ENCODE data around the gene TMEM171.
A peak's percentile ranks its signal among the peaks of the same experiment; 100 is the strongest.

The TMEM171 gene, protein sequence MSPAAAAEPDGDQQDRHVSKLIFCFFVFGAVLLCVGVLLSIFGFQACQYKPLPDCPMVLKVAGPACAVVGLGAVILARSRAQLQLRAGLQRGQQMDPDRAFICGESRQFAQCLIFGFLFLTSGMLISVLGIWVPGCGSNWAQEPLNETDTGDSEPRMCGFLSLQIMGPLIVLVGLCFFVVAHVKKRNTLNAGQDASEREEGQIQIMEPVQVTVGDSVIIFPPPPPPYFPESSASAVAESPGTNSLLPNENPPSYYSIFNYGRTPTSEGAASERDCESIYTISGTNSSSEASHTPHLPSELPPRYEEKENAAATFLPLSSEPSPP

DNA sequence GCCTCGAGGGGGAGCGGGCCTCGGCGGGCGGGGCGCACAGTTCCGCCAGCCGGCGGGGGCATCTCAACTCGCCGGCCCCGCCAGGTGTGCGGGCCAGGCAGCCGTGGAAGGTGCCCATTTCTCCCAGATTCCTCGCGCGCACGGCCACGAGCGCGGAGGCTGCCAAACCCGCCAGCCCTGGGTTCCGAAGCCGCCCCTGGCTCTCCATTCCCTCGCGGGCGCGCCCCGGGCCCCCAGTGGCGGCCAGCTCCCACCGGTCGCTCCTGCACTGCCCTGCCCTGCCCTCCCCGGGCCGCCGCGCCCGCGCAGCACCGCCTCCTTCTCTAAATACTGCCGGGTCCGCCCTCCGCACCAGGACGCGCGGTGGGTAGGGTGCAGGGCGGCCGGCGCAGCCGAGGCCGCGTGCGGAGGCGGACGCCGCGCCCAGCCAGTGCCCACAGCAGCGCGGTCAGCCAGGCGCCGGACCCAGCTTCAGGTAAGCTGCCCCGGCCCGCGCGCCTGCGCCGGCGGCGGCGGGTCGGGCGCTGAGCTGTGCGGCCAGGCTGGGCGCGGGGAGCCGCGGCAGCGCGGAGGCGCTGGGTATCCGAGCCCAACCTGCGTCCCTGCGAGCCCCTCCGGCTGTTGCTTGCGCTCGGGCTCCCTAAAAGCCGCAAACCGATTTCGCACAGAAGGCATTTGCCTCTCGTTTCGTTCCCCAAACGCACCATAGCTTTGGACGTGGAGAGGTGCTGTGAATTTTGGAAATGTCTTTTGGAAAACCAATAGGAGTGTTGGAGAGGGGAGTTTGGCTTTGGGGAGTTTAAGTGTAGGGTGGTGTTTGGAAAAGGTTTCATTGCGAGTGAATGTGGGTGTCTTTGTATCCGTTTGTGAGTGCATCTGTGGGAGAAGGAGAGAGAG is at the start of gene TMEM171:
TMEM171 (plus strand) TSS at position 354 of the 897 bp plus-strand sequence. CDS start 2,799 bp downstream, outside the sequence.
- no peaks in the 10 kb centered on the region for H3K36me3 Mint-ChIP-seq (ENCODE audit: low read depth)
- peaks cover 76% of the 10 kb centered on the region for H3K27me3 Mint-ChIP-seq
- H3K27ac Mint-ChIP-seq = no peak within 1 kb of the TSS
- no peaks in the 10 kb centered on the region for H3K9me3 Mint-ChIP-seq
- peak within 1 kb of the TSS; percentile 46 for H3K4me3 Mint-ChIP-seq
- peaks cover 33% of the 10 kb centered on the region for H3K4me1 Mint-ChIP-seq (ENCODE audit: low read depth)

DNA sequence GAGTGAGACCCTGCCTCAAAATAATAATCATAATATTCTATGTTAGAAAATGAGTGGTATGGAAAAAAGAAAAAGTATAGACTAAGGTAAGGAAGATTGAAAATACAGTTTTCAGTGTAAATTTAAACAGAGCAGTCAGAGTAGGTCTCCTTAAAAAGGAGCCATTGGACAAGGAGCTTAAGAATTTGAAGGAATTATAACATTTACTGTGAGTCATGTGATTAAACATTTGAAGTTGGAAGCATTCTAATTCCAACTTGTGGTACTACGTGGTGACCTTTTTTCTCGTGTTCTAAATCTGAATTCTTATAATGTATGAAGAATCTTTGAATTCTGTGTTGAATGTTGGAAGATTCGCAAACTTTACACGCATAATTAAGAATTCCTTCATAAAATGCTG is 39.3 kb upstream of the TMEM171 start:
- Mint-ChIP-seq H3K9me3 (no peaks in the 10 kb centered on the region), H3K27me3 (peaks cover 7% of the 10 kb centered on the region), H3K36me3 (ENCODE audit: low read depth) (no peaks in the 10 kb centered on the region), H3K27ac (no peak overlapping the region), H3K4me1 (ENCODE audit: low read depth) (no peaks in the 10 kb centered on the region), H3K4me3 (no peak overlapping the region)

DNA sequence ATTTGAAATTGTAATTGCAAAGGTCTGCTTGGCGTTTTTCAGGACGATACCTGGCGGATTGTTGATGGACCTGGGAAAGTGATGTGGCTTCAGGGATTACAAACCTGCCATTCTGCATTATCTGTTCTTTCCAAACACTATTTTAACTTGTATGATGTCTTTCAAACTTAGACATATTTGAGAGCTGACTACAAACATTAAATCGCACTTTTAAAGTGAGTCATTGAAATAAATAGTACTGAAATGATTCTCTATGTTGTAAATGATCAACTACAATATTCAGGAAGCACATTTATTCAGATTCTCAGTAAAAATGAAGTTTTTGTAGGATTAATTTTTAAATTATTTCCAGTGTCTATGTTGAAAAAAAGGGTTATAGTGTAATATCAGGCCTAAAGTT is 32.3 kb upstream of the TMEM171 start:
- no peak overlapping the region for H3K27ac Mint-ChIP-seq
- H3K4me1 Mint-ChIP-seq (ENCODE audit: low read depth) = no peaks in the 10 kb centered on the region
- H3K27me3 Mint-ChIP-seq = peaks cover 7% of the 10 kb centered on the region
- no peak overlapping the region for H3K4me3 Mint-ChIP-seq
- no peaks in the 10 kb centered on the region for H3K9me3 Mint-ChIP-seq
- no peaks in the 10 kb centered on the region for H3K36me3 Mint-ChIP-seq (ENCODE audit: low read depth)

DNA sequence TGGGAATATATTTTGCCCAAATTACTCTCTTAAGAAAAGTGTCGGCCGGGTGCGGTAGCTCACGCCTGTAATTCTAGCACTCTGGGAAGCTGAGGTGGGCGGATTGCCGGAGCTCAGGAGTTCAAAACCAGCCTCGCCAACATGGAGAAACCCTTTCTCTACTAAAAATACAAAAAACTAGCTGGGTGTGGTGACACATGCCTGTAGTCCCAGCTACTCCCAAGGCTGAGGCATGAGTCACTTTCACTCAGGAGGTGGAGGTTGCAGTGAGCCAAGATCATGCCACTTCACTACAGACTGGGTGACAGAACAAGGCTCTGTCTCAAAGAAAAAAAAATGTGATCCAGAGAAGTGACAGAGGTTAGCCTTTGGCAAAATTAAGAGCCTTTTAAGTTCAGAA is 26.4 kb upstream of the TMEM171 start:
- Mint-ChIP-seq H3K9me3 (no peaks in the 10 kb centered on the region), H3K36me3 (ENCODE audit: low read depth) (no peaks in the 10 kb centered on the region), H3K27me3 (peaks cover 21% of the 10 kb centered on the region)

DNA sequence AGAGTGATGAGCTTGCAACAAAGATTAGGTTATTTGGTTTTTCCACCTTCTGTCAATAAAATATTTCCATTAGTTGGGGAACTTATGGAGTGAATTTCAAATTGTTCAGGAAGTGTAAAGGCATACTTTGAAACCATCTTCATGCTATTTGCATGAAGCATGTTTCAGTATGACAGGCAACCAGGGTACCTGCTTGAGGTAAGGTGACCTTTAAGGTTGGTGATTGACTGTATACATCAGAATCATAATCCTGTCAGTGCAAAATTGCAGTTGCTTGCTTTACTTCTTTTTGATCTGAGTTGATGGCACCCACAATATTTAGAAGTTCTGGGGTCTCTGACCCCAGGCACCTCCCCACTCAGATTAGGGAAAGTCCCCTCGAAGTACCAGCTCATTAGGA is 26.0 kb upstream of the TMEM171 start:
- H3K27ac Mint-ChIP-seq = no peak overlapping the region
- no peak overlapping the region for H3K4me3 Mint-ChIP-seq
- H3K4me1 Mint-ChIP-seq (ENCODE audit: low read depth) = peaks cover 13% of the 10 kb centered on the region
- peaks cover 21% of the 10 kb centered on the region for H3K27me3 Mint-ChIP-seq
- no peaks in the 10 kb centered on the region for H3K9me3 Mint-ChIP-seq
- H3K36me3 Mint-ChIP-seq (ENCODE audit: low read depth) = no peaks in the 10 kb centered on the region

More for the DNA sequence above, 26.4 kb upstream of the TMEM171 start:
- Mint-ChIP-seq H3K27ac (no peak overlapping the region), H3K4me3 (no peak overlapping the region), H3K4me1 (ENCODE audit: low read depth) (peaks cover 13% of the 10 kb centered on the region)

DNA sequence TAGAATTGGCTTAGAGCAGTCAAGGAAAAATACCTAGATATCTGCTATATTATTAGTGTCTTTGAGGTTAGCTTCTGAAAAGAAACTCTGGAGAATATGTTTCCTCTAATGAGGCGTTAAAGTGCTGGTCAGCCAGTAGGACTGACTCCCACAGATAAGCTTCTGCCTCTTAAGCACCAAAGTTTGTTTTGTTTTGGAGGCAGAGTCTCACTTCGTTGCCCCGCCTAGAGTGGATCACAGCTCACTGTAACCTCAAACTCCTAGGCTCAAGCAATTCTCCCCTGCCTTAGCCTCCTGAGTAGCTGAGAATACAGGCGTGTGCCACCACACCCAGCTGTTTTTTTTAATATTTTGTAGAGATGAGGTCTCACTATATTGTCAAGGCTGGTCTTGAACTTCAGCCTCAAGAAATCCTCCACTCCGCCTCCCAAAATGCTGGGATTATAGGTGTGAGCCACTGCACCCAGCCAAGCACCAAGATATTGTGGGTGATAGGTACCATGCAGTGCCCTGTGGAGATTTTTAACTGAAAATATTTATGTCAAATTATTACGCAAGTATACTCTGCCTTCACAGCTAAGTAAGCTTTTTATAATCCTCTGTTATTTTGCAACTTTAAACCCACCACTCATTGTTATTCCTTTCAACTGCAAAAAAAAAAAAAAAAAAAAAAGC is 24.7 kb upstream of the TMEM171 start:
- Mint-ChIP-seq H3K36me3 (ENCODE audit: low read depth) (no peaks in the 10 kb centered on the region), H3K4me3 (no peak overlapping the region), H3K9me3 (no peaks in the 10 kb centered on the region), H3K27ac (no peak overlapping the region), H3K4me1 (ENCODE audit: low read depth) (peaks cover 13% of the 10 kb centered on the region), H3K27me3 (peaks cover 25% of the 10 kb centered on the region)

DNA sequence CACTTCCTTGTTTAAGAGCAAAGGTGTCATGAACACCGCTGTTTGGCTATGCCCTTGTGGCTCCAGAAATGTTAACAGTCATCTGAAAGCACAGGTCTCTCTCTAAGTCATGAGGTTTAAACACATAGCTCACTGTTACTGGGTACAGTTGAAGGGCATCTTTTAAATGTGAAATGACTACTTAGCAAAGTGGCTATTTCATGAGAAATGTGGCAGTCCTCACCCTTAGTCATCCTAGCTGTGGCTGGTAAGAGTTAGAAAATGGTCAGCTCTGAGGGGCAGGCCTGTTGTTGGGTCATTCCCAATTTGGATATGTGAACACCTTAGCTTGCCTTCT is 24.2 kb upstream of the TMEM171 start:
- Mint-ChIP-seq H3K36me3 (ENCODE audit: low read depth) (no peaks in the 10 kb centered on the region), H3K4me3 (no peak overlapping the region), H3K27me3 (peaks cover 25% of the 10 kb centered on the region), H3K9me3 (no peaks in the 10 kb centered on the region), H3K4me1 (ENCODE audit: low read depth) (peaks cover 13% of the 10 kb centered on the region), H3K27ac (no peak overlapping the region)

DNA sequence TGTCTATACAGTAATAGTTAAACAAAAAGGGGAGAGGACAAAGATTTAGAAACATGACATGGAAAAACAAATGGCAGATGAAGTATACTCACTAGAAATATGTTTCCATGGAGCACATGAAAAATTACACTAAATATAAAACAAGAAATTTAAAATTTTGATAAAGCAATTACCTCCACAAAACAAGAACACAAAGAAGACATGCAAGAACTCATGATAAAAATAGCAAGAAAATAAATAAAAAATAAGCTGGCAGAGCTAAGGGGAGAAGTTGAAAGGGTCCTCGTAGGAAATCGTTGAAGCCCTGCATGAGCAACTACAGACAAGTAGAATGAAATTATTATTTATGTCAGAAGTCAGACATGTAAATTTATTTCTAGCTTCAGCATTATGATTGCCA is 22.6 kb upstream of the TMEM171 start:
- H3K27me3 Mint-ChIP-seq = peaks cover 22% of the 10 kb centered on the region
- H3K9me3 Mint-ChIP-seq = no peaks in the 10 kb centered on the region
- peaks cover 13% of the 10 kb centered on the region for H3K4me1 Mint-ChIP-seq (ENCODE audit: low read depth)
- no peak overlapping the region for H3K27ac Mint-ChIP-seq
- no peaks in the 10 kb centered on the region for H3K36me3 Mint-ChIP-seq (ENCODE audit: low read depth)
- no peak overlapping the region for H3K4me3 Mint-ChIP-seq

DNA sequence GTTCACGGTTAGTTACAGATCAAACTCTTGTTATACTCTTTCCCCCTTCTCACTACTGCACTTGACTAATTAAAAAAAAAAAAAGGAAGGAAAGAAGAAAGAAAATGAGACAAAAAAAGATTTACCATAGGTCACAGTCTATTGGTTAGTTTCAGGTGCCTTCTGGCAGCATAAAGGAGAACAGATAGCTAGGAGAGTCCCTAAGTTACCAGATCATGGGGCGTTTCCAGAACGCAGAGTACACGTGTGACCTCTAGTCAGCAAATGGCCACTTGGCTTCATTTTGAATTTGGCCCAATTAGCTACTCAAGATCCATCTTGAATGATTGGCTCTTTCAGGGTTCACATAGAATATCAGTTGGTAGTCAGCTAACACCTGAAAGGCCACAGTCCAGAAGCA is 20.3 kb upstream of the TMEM171 start:
- Mint-ChIP-seq H3K27me3 (peaks cover 30% of the 10 kb centered on the region), H3K27ac (no peak overlapping the region), H3K36me3 (ENCODE audit: low read depth) (no peaks in the 10 kb centered on the region), H3K4me3 (no peak overlapping the region), H3K9me3 (no peaks in the 10 kb centered on the region), H3K4me1 (ENCODE audit: low read depth) (no peaks in the 10 kb centered on the region)

DNA sequence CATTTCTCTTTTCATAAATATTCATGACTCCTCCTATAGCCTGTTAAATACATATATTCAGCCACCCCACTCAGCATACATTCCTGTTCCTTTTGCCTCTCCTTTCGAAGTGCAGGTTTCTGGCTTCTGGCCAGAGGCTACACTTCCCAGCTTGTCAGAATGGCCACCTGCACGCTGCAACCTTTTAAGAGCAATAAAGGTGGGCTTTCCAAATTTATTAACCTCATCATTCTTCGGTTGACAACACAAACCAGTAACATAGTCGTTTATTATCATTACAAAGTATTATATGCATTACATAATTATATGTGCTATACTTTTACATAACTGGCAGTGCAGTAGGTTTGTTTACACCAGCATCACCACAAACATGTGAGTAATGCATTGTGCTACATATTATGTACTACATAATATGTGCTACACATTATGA is 16.5 kb upstream of the TMEM171 start:
- no peak overlapping the region for H3K4me3 Mint-ChIP-seq
- H3K27ac Mint-ChIP-seq = no peak overlapping the region

DNA sequence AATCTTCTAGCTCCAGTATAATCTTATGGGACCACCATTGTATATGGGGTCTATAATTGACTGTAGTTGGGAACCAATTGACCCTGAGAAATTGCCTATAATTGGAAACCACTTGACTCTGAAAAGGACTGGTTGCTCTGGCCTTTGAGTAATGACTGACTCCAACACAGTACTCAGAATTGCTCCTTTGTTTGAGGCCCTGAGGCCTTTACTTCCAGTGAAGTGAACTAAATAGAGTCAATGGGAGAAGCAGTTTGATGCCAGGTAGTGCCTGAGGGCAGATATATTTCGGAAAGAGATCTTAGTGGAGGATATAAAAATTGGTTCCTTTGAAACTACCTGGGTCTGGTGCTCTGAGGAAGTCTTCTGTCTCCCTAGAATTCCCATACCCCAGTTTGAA is 16.0 kb upstream of the TMEM171 start:
- no peak overlapping the region for H3K4me3 Mint-ChIP-seq
- no peak overlapping the region for H3K27ac Mint-ChIP-seq
- H3K36me3 Mint-ChIP-seq (ENCODE audit: low read depth) = no peaks in the 10 kb centered on the region
- peaks cover 44% of the 10 kb centered on the region for H3K27me3 Mint-ChIP-seq
- H3K4me1 Mint-ChIP-seq (ENCODE audit: low read depth) = no peaks in the 10 kb centered on the region
- H3K9me3 Mint-ChIP-seq = peaks cover 16% of the 10 kb centered on the region

More for the DNA sequence above, 16.5 kb upstream of the TMEM171 start:
- H3K9me3 Mint-ChIP-seq = peaks cover 12% of the 10 kb centered on the region
- H3K27me3 Mint-ChIP-seq = peaks cover 40% of the 10 kb centered on the region
- no peaks in the 10 kb centered on the region for H3K4me1 Mint-ChIP-seq (ENCODE audit: low read depth)
- no peaks in the 10 kb centered on the region for H3K36me3 Mint-ChIP-seq (ENCODE audit: low read depth)

DNA sequence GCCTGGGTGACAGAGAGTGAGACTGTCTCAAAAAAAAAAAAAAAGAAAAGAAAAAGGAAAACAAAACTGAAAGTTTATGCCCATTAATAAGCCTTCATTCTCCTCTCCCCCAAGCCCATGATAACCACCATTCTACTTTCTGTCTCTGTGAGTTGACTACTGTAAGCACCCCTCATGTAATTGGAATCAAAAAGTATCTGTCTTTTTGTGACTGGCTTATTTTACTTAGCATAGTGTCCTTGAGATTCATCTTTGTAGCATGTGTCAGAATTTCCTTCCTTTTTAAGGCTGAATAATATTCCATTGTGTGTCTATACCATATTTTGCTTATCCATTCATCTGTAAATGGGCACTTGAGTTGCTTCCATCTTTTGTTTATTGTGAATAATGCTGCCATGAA is 14.0 kb upstream of the TMEM171 start:
- H3K9me3 Mint-ChIP-seq = peaks cover 16% of the 10 kb centered on the region
- no peaks in the 10 kb centered on the region for H3K36me3 Mint-ChIP-seq (ENCODE audit: low read depth)
- H3K27me3 Mint-ChIP-seq = peaks cover 53% of the 10 kb centered on the region
- H3K4me3 Mint-ChIP-seq = no peak overlapping the region
- H3K4me1 Mint-ChIP-seq (ENCODE audit: low read depth) = no peaks in the 10 kb centered on the region
- no peak overlapping the region for H3K27ac Mint-ChIP-seq

DNA sequence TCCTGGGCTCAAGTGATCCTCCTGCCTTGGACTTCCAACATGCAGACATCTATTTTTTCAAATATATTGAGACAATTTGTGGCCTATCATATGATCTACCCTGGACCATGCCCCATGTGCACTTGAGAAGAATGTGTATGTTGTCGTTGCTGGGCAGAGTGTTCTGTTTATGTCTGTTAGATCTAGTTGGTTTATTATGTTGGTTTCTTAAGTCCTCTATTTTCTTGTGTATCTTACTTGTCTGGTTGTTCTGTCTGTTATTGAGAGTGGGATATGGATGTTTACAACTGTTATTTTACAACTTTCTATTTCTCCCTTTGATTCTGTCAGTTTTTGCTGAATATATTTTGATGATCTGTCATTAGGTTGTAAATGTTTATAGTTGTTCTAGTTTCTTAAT is 10.2 kb upstream of the TMEM171 start:
- H3K27me3 Mint-ChIP-seq = peaks cover 73% of the 10 kb centered on the region

DNA sequence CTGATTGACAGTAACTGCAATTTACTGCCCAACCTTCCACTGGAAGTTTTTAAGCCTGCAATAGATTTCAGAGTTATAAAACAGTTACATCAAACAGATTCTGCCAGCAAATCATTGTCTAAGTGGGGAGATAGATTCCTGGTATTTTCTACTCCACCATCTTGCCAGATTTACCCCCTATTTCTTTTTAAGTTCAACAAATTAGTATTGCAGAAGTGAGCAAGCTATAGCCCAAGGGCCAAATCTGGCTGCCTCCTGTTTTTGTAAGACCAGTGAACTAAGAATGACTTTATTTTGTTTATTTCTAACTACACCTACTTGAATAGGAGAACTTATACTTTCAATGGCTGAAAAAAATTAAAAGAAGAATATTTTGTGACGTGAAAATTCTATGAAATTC is 8.8 kb upstream of the TMEM171 start:
- no peak overlapping the region for H3K4me3 Mint-ChIP-seq
- no peak overlapping the region for H3K27ac Mint-ChIP-seq
- H3K27me3 Mint-ChIP-seq = peaks cover 77% of the 10 kb centered on the region
- H3K36me3 Mint-ChIP-seq (ENCODE audit: low read depth) = no peaks in the 10 kb centered on the region
- H3K9me3 Mint-ChIP-seq = peaks cover 12% of the 10 kb centered on the region
- H3K4me1 Mint-ChIP-seq (ENCODE audit: low read depth) = no peaks in the 10 kb centered on the region

More for the DNA sequence above, 10.2 kb upstream of the TMEM171 start:
- H3K4me1 Mint-ChIP-seq (ENCODE audit: low read depth) = no peaks in the 10 kb centered on the region
- no peaks in the 10 kb centered on the region for H3K36me3 Mint-ChIP-seq (ENCODE audit: low read depth)
- peaks cover 16% of the 10 kb centered on the region for H3K9me3 Mint-ChIP-seq
- H3K4me3 Mint-ChIP-seq = no peak overlapping the region
- H3K27ac Mint-ChIP-seq = no peak overlapping the region

DNA sequence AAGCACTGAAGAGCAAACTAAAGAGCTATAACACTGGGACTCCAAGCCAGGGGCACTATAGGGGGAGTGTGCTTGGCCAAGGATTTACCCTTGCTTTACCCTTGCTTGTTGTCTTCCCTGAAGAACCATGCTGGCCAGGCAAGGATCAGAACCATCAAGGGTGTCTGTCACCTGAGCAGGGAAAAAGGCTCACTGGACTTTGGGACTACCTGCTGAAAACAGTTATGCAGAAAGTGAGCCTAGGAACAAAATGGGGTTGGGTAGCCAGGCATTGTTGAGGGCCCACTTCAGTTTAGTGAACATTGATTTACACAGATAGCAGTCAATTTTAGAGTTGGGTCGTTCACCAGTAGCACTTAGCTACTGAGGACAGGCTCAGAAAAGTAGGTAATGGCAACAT is 8.0 kb upstream of the TMEM171 start:
- Mint-ChIP-seq H3K27ac (no peak overlapping the region), H3K9me3 (peaks cover 8% of the 10 kb centered on the region)

More for the DNA sequence above, 8.0 kb upstream of the TMEM171 start:
- Mint-ChIP-seq H3K36me3 (ENCODE audit: low read depth) (no peaks in the 10 kb centered on the region), H3K4me3 (no peak overlapping the region), H3K4me1 (ENCODE audit: low read depth) (no peaks in the 10 kb centered on the region), H3K27me3 (peaks cover 80% of the 10 kb centered on the region)

Measured in stimulated activated naive CD8-positive, alpha-beta T cell treated with anti-CD3 and anti-CD28 coated beads, Interleukin-15, Interleukin-2, amounts not matched to agents 100 ng/mL and 50 ng/mL, for 24 hours (primary cell).